Measurements from ENCODE around the gene PDCD1.

GRCh38 chr2:241879326-241879725 lies 20.6 kb upstream of the PDCD1 start:
- TF ChIP-seq, protein P1, sequence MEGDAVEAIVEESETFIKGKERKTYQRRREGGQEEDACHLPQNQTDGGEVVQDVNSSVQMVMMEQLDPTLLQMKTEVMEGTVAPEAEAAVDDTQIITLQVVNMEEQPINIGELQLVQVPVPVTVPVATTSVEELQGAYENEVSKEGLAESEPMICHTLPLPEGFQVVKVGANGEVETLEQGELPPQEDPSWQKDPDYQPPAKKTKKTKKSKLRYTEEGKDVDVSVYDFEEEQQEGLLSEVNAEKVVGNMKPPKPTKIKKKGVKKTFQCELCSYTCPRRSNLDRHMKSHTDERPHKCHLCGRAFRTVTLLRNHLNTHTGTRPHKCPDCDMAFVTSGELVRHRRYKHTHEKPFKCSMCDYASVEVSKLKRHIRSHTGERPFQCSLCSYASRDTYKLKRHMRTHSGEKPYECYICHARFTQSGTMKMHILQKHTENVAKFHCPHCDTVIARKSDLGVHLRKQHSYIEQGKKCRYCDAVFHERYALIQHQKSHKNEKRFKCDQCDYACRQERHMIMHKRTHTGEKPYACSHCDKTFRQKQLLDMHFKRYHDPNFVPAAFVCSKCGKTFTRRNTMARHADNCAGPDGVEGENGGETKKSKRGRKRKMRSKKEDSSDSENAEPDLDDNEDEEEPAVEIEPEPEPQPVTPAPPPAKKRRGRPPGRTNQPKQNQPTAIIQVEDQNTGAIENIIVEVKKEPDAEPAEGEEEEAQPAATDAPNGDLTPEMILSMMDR (conservative IDR thresholded peaks at IDR 0.05; ENCODE audit: low read depth, low read length), result no peak
- TF ChIP-seq EZH2 (IDR thresholded peaks at IDR 0.05; ENCODE audit: low read length, unreplicated experiment), result no peak
- no peak for TF ChIP-seq EZH2phosphoT487 (IDR thresholded peaks at IDR 0.05; ENCODE audit: borderline replicate concordance, low read length)

Measured in PC-3 (cell line).